Naive thymus-derived CD4-positive, alpha-beta T cell (primary cell): ENCODE results near the gene OR9G4. TPM values are rescaled to one million over a fixed set of nuclear protein-coding genes. Genes with fewer than 3 reads are reported as not detected.

Experiments
- ATAC-seq: fragments of 150-1000 bp; cut with Tn5 transposase; 2 replicates; pipeline ENCODE4 v1.10.0; 2021; ENCODE audit warnings: mild to moderate bottlenecking, moderate library complexity
- CTCF ChIA-PET: fragments of 350-600 bp; sonication (Branson Sonifier 250); formaldehyde crosslinking; loops from one replicate; lab custom pipeline; 2021; ENCODE audit warnings: antibody characterized with exemption; lab: Charles Lee
- POLR2A ChIA-PET: fragments of 350-600 bp; sonication (Branson Sonifier 250); formaldehyde crosslinking; loops from one replicate; lab custom pipeline; 2021; ENCODE audit warnings: antibody characterized with exemption, inconsistent platforms; lab: Charles Lee
- DNase-seq, 9 donors: peaks; one replicate each; pipeline versions ENCODE4 v3.0.0 to v3.0.0-alpha.2; 2020 to 2022; ENCODE audit warnings: mixed read lengths in 1 of 9
- H3K27ac ChIP-seq: one replicate; pipeline ENCODE4 v1.7.0; 2013; ENCODE audit warnings: mild to moderate bottlenecking, low read depth, low read length, moderate library complexity
- H3K27me3 ChIP-seq, 2 donors: one replicate each; pipeline ENCODE4 v1.7.0; 2013; ENCODE audit warnings: low read length in 2 of 2, mild to moderate bottlenecking in 2 of 2, moderate library complexity in 2 of 2; ENCODE audit not compliant: control insufficient read depth in 2 of 2, insufficient read depth in 2 of 2
- H3K36me3 ChIP-seq, 3 experiments: 1 replicate in 2 of 3; 2 replicates in 1 of 3; pipeline ENCODE4 v1.7.0; 2013; ENCODE audit warnings: low read length in 3 of 3, mild to moderate bottlenecking in 3 of 3, moderate library complexity in 1 of 3; ENCODE audit not compliant: insufficient read depth in 3 of 3, control insufficient read depth in 2 of 3
- H3K4me1 ChIP-seq, 2 donors: one replicate each; pipeline ENCODE4 v1.7.0; 2013; ENCODE audit warnings: low read length in 2 of 2, mild to moderate bottlenecking in 2 of 2, moderate library complexity in 1 of 2; ENCODE audit not compliant: control insufficient read depth in 2 of 2, insufficient read depth in 2 of 2
- H3K4me3 ChIP-seq: 2 replicates; pipeline ENCODE4 v1.7.0; 2013; ENCODE audit warnings: mild to moderate bottlenecking, low read length
- H3K9me3 ChIP-seq, 3 experiments: 1 replicate in 2 of 3; 2 replicates in 1 of 3; pipeline ENCODE4 v1.7.0; 2013; ENCODE audit warnings: low read length in 3 of 3; ENCODE audit not compliant: control insufficient read depth in 2 of 3
- H3K27ac Mint-ChIP-seq, 9 donors: one replicate each; pipeline ENCODE4 v1.8.0; 2020 to 2022; ENCODE audit warnings: mixed read lengths in 9 of 9, mild to moderate bottlenecking in 8 of 9, moderate library complexity in 5 of 9, inconsistent platforms in 2 of 9
- H3K27me3 Mint-ChIP-seq, 5 donors: one replicate each; pipeline ENCODE4 v1.8.0; 2021 to 2022; ENCODE audit warnings: mixed read lengths in 5 of 5, mild to moderate bottlenecking in 1 of 5
- H3K36me3 Mint-ChIP-seq, 5 donors: one replicate each; pipeline ENCODE4 v1.8.0; 2020 to 2022; ENCODE audit warnings: mixed read lengths in 5 of 5, mild to moderate bottlenecking in 3 of 5, inconsistent platforms in 1 of 5
- H3K4me1 Mint-ChIP-seq, 7 donors: one replicate each; pipeline ENCODE4 v1.8.0; 2020 to 2022; ENCODE audit warnings: mixed read lengths in 7 of 7, mild to moderate bottlenecking in 3 of 7, inconsistent platforms in 1 of 7
- H3K4me3 Mint-ChIP-seq, 10 donors: one replicate each; pipeline ENCODE4 v1.8.0; 2020 to 2022; ENCODE audit warnings: mild to moderate bottlenecking in 10 of 10, mixed read lengths in 10 of 10, moderate library complexity in 6 of 10, inconsistent platforms in 2 of 10
- H3K9me3 Mint-ChIP-seq, 11 donors: one replicate each; pipeline ENCODE4 v1.8.0; 2020 to 2022; ENCODE audit warnings: mixed read lengths in 11 of 11, mild to moderate bottlenecking in 4 of 11, inconsistent platforms in 1 of 11, moderate library complexity in 1 of 11
- intact Hi-C, 2 donors: fragments of 100-400 bp; cut with micrococcal nuclease; formaldehyde crosslinking; loops; one replicate each; pipeline ENCODE4 v1.15.1; 2023
- polyA plus RNA-seq, 2 donors: library from polyadenylated mRNA; unstranded; fragments of 300-500 nt; fragmentation: Illumina TruSeq; gene quantifications; one replicate each; pipeline ENCODE4 v1.2.3, GENCODE V29; 2021
- total RNA-seq, 6 experiments: library from RNA in 5 of 6; stranded (reverse) in 5 of 6; gene quantifications; 1 replicate in 5 of 6; 2 replicates in 1 of 6; pipeline ENCODE4 v1.2.3 and lab custom pipeline; 2021 to 2026

Gene OR9G4
- total and polyA plus RNA-seq, 7 experiments from 2014 or later = not detected

GRCh38 chr11:56740886-56741285, 7.6 kb downstream of the OR9G4 start:
- H3K4me3 ChIP-seq = no peak overlapping the region
- ATAC-seq = no peak
- no peaks in the 10 kb centered on the region for H3K4me1 Mint-ChIP-seq
- H3K9me3 Mint-ChIP-seq = peaks cover 0 to 12% (median 6%) of the 10 kb centered on the region in 11 donors
- no peaks in the 10 kb centered on the region for H3K4me1 ChIP-seq
- no peaks in the 10 kb centered on the region for H3K27me3 ChIP-seq
- no peaks in the 10 kb centered on the region for H3K36me3 ChIP-seq
- intact Hi-C loops = loop anchor here in 1 of 2 donors (10.0 kb wide), 1 partner anchor 116 kb away; no protein-coding TSS in a partner anchor
- no peak for DNase-seq
- H3K27me3 Mint-ChIP-seq = peaks cover 0 to 5% (median 0%) of the 10 kb centered on the region in 5 donors
- no peaks in the 10 kb centered on the region for H3K36me3 Mint-ChIP-seq
- no peak overlapping the region for H3K27ac Mint-ChIP-seq
- CTCF ChIA-PET = no interaction called here
- H3K9me3 ChIP-seq = no peaks in the 10 kb centered on the region
- H3K27ac ChIP-seq = no peak overlapping the region
- POLR2A ChIA-PET = no interaction called here
- no peak overlapping the region for H3K4me3 Mint-ChIP-seq

DNA sequence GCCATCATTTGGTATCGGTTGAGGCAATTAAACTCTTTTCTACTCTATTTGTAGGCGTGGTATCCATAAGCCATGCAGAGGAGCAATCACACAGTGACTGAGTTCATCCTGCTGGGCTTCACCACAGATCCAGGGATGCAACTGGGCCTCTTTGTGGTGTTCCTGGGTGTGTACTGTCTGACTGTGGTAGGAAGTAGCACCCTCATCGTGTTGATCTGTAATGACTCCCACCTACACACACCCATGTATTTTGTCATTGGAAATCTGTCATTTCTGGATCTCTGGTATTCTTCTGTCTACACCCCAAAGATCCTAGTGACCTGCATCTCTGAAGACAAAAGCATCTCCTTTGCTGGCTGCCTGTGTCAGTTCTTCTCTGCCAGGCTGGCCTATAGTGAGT, 8.4 kb downstream of the OR9G4 start:
- peaks cover 0 to 17% (median 8%) of the 10 kb centered on the region in 11 donors for H3K9me3 Mint-ChIP-seq
- no peak overlapping the region for H3K27ac Mint-ChIP-seq
- H3K4me3 ChIP-seq = no peak overlapping the region
- H3K4me1 Mint-ChIP-seq = no peaks in the 10 kb centered on the region
- intact Hi-C loops = loop anchor here in 1 of 2 donors (10.0 kb wide), 1 partner anchor 115 kb away; no protein-coding TSS in a partner anchor
- H3K4me1 ChIP-seq = no peaks in the 10 kb centered on the region
- no peaks in the 10 kb centered on the region for H3K36me3 ChIP-seq
- H3K27me3 ChIP-seq = no peaks in the 10 kb centered on the region
- H3K4me3 Mint-ChIP-seq = no peak overlapping the region
- CTCF ChIA-PET = no interaction called here
- H3K27ac ChIP-seq = no peak overlapping the region
- DNase-seq = no peak
- H3K36me3 Mint-ChIP-seq = no peaks in the 10 kb centered on the region
- ATAC-seq = no peak
- POLR2A ChIA-PET = no interaction called here
- no peaks in the 10 kb centered on the region for H3K9me3 ChIP-seq
- peaks cover 0 to 5% (median 0%) of the 10 kb centered on the region in 5 donors for H3K27me3 Mint-ChIP-seq

DNA sequence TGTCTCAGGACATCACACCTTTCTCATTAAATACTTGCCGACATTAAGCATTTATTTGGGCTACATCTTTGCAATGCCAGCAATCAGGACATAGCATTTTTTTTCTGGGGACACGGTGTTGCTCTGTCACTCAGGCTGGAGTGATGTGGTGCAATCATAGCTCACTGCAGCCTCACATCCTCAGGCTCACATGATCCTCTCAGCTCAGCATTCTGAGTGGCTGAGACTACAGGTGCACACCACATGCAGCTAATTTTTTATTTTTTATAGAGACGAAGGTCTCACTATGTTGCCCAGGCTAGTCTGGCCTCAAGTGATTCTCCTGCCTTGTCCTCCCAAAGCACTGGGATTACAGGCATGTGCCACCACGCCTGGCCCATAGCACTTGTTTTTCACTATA, 28.0 kb downstream of the OR9G4 start:
- POLR2A ChIA-PET = no interaction called here
- H3K36me3 Mint-ChIP-seq = no peaks in the 10 kb centered on the region

DNA sequence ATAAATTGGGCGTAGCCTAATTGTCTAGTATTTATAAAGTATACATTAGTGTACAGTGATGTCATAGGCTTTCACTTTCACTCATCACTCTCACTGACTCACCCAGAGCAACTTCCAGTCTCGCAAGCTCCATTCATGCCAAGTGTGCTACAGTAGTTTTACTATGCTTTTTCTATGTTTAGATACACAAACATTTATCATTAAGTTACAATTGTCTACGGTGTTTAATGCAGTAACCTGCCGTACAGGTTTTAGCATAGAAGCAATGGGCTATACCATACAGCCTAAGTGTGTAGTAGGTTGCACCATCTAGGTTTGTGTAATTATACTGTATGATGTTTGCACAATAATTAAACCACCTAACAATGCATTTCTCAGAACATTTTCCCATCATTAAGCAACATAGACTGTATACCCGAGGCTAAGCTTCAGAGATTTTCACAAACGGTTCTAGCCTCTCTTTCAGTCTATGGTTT, 32.1 kb downstream of the OR9G4 start:
- Mint-ChIP-seq H3K4me3 (no peak overlapping the region), H3K36me3 (no peaks in the 10 kb centered on the region), H3K27me3 (no peaks in the 10 kb centered on the region), H3K27ac (no peak overlapping the region), H3K9me3 (peaks cover 0 to 26% (median 13%) of the 10 kb centered on the region in 11 donors), H3K4me1 (no peaks in the 10 kb centered on the region)
- no peak for ATAC-seq
- no peaks in the 10 kb centered on the region for H3K27me3 ChIP-seq
- H3K9me3 ChIP-seq = no peaks in the 10 kb centered on the region
- no peaks in the 10 kb centered on the region for H3K4me1 ChIP-seq
- CTCF ChIA-PET = no interaction called here
- H3K4me3 ChIP-seq = no peak overlapping the region
- intact Hi-C loops = no loop called here
- no peaks in the 10 kb centered on the region for H3K36me3 ChIP-seq
- no peak overlapping the region for H3K27ac ChIP-seq
- no peak for DNase-seq
- POLR2A ChIA-PET = no interaction called here

More for the DNA sequence above, 28.0 kb downstream of the OR9G4 start:
- intact Hi-C loops = no loop called here
- no peak overlapping the region for H3K27ac Mint-ChIP-seq
- no peaks in the 10 kb centered on the region for H3K27me3 Mint-ChIP-seq
- no peak overlapping the region for H3K27ac ChIP-seq
- H3K36me3 ChIP-seq = no peaks in the 10 kb centered on the region
- H3K4me1 Mint-ChIP-seq = no peaks in the 10 kb centered on the region
- no peak for ATAC-seq
- H3K4me3 ChIP-seq = no peak overlapping the region
- H3K4me3 Mint-ChIP-seq = no peak overlapping the region
- no peaks in the 10 kb centered on the region for H3K27me3 ChIP-seq
- no peaks in the 10 kb centered on the region for H3K9me3 ChIP-seq
- no peaks in the 10 kb centered on the region for H3K4me1 ChIP-seq
- H3K9me3 Mint-ChIP-seq = peaks cover 0 to 15% (median 8%) of the 10 kb centered on the region in 11 donors
- DNase-seq = no peak
- CTCF ChIA-PET = interaction anchor here (0.6 kb wide), 1 partner anchor 1371 kb away, joined by 4 read pairs; no protein-coding TSS in a partner anchor

GRCh38 chr11:56714206-56714605, 34.3 kb downstream of the OR9G4 start:
- Histone ChIP-seq H3K4me3 (no peak overlapping the region), H3K27me3 (no peaks in the 10 kb centered on the region), H3K9me3 (no peaks in the 10 kb centered on the region), H3K36me3 (no peaks in the 10 kb centered on the region), H3K4me1 (no peaks in the 10 kb centered on the region), H3K27ac (no peak overlapping the region)
- no peaks in the 10 kb centered on the region for H3K4me1 Mint-ChIP-seq
- H3K4me3 Mint-ChIP-seq = no peak overlapping the region
- H3K36me3 Mint-ChIP-seq = no peaks in the 10 kb centered on the region
- peaks cover 2 to 23% (median 10%) of the 10 kb centered on the region in 11 donors for H3K9me3 Mint-ChIP-seq
- H3K27me3 Mint-ChIP-seq = no peaks in the 10 kb centered on the region
- intact Hi-C loops = no loop called here
- ATAC-seq (no peak), DNase-seq (no peak)
- POLR2A ChIA-PET = no interaction called here
- CTCF ChIA-PET = no interaction called here
- H3K27ac Mint-ChIP-seq = no peak overlapping the region

DNA sequence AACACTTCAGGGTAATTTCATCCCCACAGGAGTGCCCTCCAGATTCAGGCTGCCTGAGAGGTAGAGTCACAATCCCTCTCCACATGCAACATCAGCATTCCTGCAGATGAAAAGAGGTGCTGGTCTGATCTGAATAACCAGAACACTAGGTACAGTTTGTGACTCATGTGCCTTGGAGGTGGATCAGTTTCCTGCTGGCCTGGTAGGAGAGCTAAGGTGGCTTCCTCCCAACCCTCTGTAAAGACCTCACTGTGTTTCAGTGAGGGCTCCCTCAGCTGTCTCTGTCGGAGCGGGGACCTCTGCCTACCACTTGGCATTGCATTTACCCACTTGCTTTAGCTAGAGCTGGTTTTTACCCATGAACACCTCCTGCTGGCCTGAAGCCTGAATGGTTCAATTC, 42.0 kb downstream of the OR9G4 start:
- Histone ChIP-seq H3K27me3 (no peaks in the 10 kb centered on the region), H3K4me3 (no peak overlapping the region), H3K9me3 (no peaks in the 10 kb centered on the region), H3K36me3 (no peaks in the 10 kb centered on the region), H3K4me1 (no peaks in the 10 kb centered on the region), H3K27ac (no peak overlapping the region)
- intact Hi-C loops = no loop called here
- Mint-ChIP-seq H3K4me3 (no peak overlapping the region), H3K4me1 (no peaks in the 10 kb centered on the region), H3K9me3 (peaks cover 0 to 16% (median 3%) of the 10 kb centered on the region in 11 donors), H3K27me3 (no peaks in the 10 kb centered on the region), H3K36me3 (no peaks in the 10 kb centered on the region), H3K27ac (no peak overlapping the region)
- ChIA-PET POLR2A (no interaction called here), CTCF (no interaction called here)
- DNase-seq = no peak
- no peak for ATAC-seq

GRCh38 chr11:56705784-56706396, 42.6 kb downstream of the OR9G4 start:
- no peak overlapping the region for H3K27ac Mint-ChIP-seq
- no peaks in the 10 kb centered on the region for H3K9me3 ChIP-seq
- ATAC-seq (no peak), DNase-seq (no peak)
- ChIA-PET CTCF (no interaction called here), POLR2A (no interaction called here)
- no peaks in the 10 kb centered on the region for H3K27me3 Mint-ChIP-seq
- H3K9me3 Mint-ChIP-seq = peaks cover 0 to 15% (median 3%) of the 10 kb centered on the region in 11 donors
- no peaks in the 10 kb centered on the region for H3K27me3 ChIP-seq
- no peaks in the 10 kb centered on the region for H3K4me1 Mint-ChIP-seq
- intact Hi-C loops = no loop called here
- no peaks in the 10 kb centered on the region for H3K36me3 Mint-ChIP-seq
- H3K36me3 ChIP-seq = no peaks in the 10 kb centered on the region
- no peak overlapping the region for H3K4me3 ChIP-seq
- H3K4me3 Mint-ChIP-seq = no peak overlapping the region
- no peak overlapping the region for H3K27ac ChIP-seq
- no peaks in the 10 kb centered on the region for H3K4me1 ChIP-seq
